ENCODE data around the gene CLEC2L.

CLEC2L gene

GRCh38 chr7:139572071-139572470 lies 48.6 kb downstream of the CLEC2L start:
- Histone ChIP-seq H3K4me1 (ENCODE audit: control insufficient read depth, insufficient read depth, low read depth, low read length) (no peaks in the 10 kb centered on the region), H4K8ac (ENCODE audit: low read length) (no peak overlapping the region), H3K18ac (ENCODE audit: low read depth in 1 of 2, low read length in 2 of 2) (no peak overlapping the region), H2BK15ac (ENCODE audit: low read depth, poor library complexity, severe bottlenecking) (no peak overlapping the region), H3K9ac (ENCODE audit: low read length) (no peak overlapping the region), H2AK5ac (ENCODE audit: low read length, severe bottlenecking) (no peak overlapping the region), H3K79me1 (replicated peaks; ENCODE audit: low read length, poor library complexity, severe bottlenecking) (peaks cover 46% of the 10 kb centered on the region), H2AFZ (ENCODE audit: low read depth, low read length) (no peak overlapping the region), H3K4me2 (ENCODE audit: low read length, poor library complexity, severe bottlenecking) (no peak overlapping the region), H3K4ac (ENCODE audit: low read depth in 1 of 2, low read length in 2 of 2) (no peak overlapping the region), H3K23ac (ENCODE audit: low read length in 2 of 2) (no peak overlapping the region), H3K36me3 (ENCODE audit: control insufficient read depth in 1 of 2, insufficient read depth in 2 of 2, low read depth in 1 of 2, low read length in 2 of 2) (peaks cover 68 to 80% of the 10 kb centered on the region in 2 experiments), H2BK12ac (ENCODE audit: low read length in 2 of 2) (no peak overlapping the region), H3K4me3 (ENCODE audit: insufficient read depth in 1 of 2, low read depth in 1 of 2, low read length in 2 of 2) (no peak overlapping the region), H4K91ac (ENCODE audit: low read length) (no peak overlapping the region), H3K9me3 (ENCODE audit: control insufficient read depth, low read length) (no peaks in the 10 kb centered on the region), H3K27ac (ENCODE audit: low read length, poor library complexity, severe bottlenecking) (no peak overlapping the region), H3K14ac (ENCODE audit: low read length in 2 of 2) (no peak overlapping the region), H3K27me3 (ENCODE audit: control insufficient read depth in 1 of 2, insufficient read depth in 1 of 2, low read length in 2 of 2) (no peaks in the 10 kb centered on the region), H2BK120ac (ENCODE audit: low read depth, low read length) (no peak overlapping the region), H2BK5ac (ENCODE audit: low read depth, low read length, poor library complexity, severe bottlenecking) (no peak overlapping the region)
- WGBS: 96% methylated on average over 12 of the region's 15 CpGs
- no peak for DNase-seq

GRCh38 chr7:139572704-139573385 lies 49.4 kb downstream of the CLEC2L start:
- Histone ChIP-seq H3K18ac (ENCODE audit: low read depth in 1 of 2, low read length in 2 of 2) (no peak overlapping the region), H4K8ac (ENCODE audit: low read length) (no peak overlapping the region), H2BK120ac (ENCODE audit: low read depth, low read length) (no peak overlapping the region), H4K91ac (ENCODE audit: low read length) (no peak overlapping the region), H2AK5ac (ENCODE audit: low read length, severe bottlenecking) (no peak overlapping the region), H3K79me1 (replicated peaks; ENCODE audit: low read length, poor library complexity, severe bottlenecking) (peaks cover 45% of the 10 kb centered on the region), H2AFZ (ENCODE audit: low read depth, low read length) (no peak overlapping the region), H2BK12ac (ENCODE audit: low read length in 2 of 2) (no peak overlapping the region), H2BK5ac (ENCODE audit: low read depth, low read length, poor library complexity, severe bottlenecking) (no peak overlapping the region), H3K4ac (ENCODE audit: low read depth in 1 of 2, low read length in 2 of 2) (no peak overlapping the region), H3K9me3 (ENCODE audit: control insufficient read depth, low read length) (no peaks in the 10 kb centered on the region), H3K27ac (ENCODE audit: low read length, poor library complexity, severe bottlenecking) (no peak overlapping the region), H3K27me3 (ENCODE audit: control insufficient read depth in 1 of 2, insufficient read depth in 1 of 2, low read length in 2 of 2) (no peaks in the 10 kb centered on the region), H3K14ac (ENCODE audit: low read length in 2 of 2) (no peak overlapping the region), H3K4me3 (ENCODE audit: insufficient read depth in 1 of 2, low read depth in 1 of 2, low read length in 2 of 2) (no peak overlapping the region), H3K4me1 (ENCODE audit: control insufficient read depth, insufficient read depth, low read depth, low read length) (no peaks in the 10 kb centered on the region), H3K36me3 (ENCODE audit: control insufficient read depth in 1 of 2, insufficient read depth in 2 of 2, low read depth in 1 of 2, low read length in 2 of 2) (peaks cover 67 to 78% of the 10 kb centered on the region in 2 experiments), H3K23ac (ENCODE audit: low read length in 2 of 2) (no peak overlapping the region), H2BK15ac (ENCODE audit: low read depth, poor library complexity, severe bottlenecking) (no peak overlapping the region), H3K4me2 (ENCODE audit: low read length, poor library complexity, severe bottlenecking) (no peak overlapping the region), H3K9ac (ENCODE audit: low read length) (no peak overlapping the region)
- WGBS: 97% methylated on average over 29 of the region's 38 CpGs
- DNase-seq: no peak

GRCh38 chr7:139573871-139574270 lies 50.4 kb downstream of the CLEC2L start:
- Histone ChIP-seq H3K4ac (ENCODE audit: low read depth in 1 of 2, low read length in 2 of 2) (no peak overlapping the region), H2AK5ac (ENCODE audit: low read length, severe bottlenecking) (no peak overlapping the region), H3K14ac (ENCODE audit: low read length in 2 of 2) (no peak overlapping the region), H3K27ac (ENCODE audit: low read length, poor library complexity, severe bottlenecking) (no peak overlapping the region), H2BK120ac (ENCODE audit: low read depth, low read length) (no peak overlapping the region), H3K79me1 (replicated peaks; ENCODE audit: low read length, poor library complexity, severe bottlenecking) (peaks cover 42% of the 10 kb centered on the region), H3K9me3 (ENCODE audit: control insufficient read depth, low read length) (no peaks in the 10 kb centered on the region), H3K18ac (ENCODE audit: low read depth in 1 of 2, low read length in 2 of 2) (no peak overlapping the region), H3K9ac (ENCODE audit: low read length) (no peak overlapping the region), H2BK15ac (ENCODE audit: low read depth, poor library complexity, severe bottlenecking) (no peak overlapping the region), H4K8ac (ENCODE audit: low read length) (no peak overlapping the region), H3K36me3 (ENCODE audit: control insufficient read depth in 1 of 2, insufficient read depth in 2 of 2, low read depth in 1 of 2, low read length in 2 of 2) (peaks cover 63 to 73% of the 10 kb centered on the region in 2 experiments), H4K91ac (ENCODE audit: low read length) (no peak overlapping the region), H3K4me3 (ENCODE audit: insufficient read depth in 1 of 2, low read depth in 1 of 2, low read length in 2 of 2) (no peak overlapping the region), H3K4me1 (ENCODE audit: control insufficient read depth, insufficient read depth, low read depth, low read length) (no peaks in the 10 kb centered on the region), H3K4me2 (ENCODE audit: low read length, poor library complexity, severe bottlenecking) (no peak overlapping the region), H2BK5ac (ENCODE audit: low read depth, low read length, poor library complexity, severe bottlenecking) (no peak overlapping the region), H2AFZ (ENCODE audit: low read depth, low read length) (no peak overlapping the region), H3K27me3 (ENCODE audit: control insufficient read depth in 1 of 2, insufficient read depth in 1 of 2, low read length in 2 of 2) (no peaks in the 10 kb centered on the region), H2BK12ac (ENCODE audit: low read length in 2 of 2) (no peak overlapping the region), H3K23ac (ENCODE audit: low read length in 2 of 2) (no peak overlapping the region)
- 94% methylated on average over 4 of the region's 9 CpGs for WGBS
- DNase-seq: no peak

- no peak overlapping the region for H3K4ac ChIP-seq (ENCODE audit: low read depth in 1 of 2, low read length in 2 of 2)
- H3K23ac ChIP-seq (ENCODE audit: low read length in 2 of 2): no peak overlapping the region
- WGBS: 97% methylated on average over 16 of the region's 16 CpGs
- H4K8ac ChIP-seq (ENCODE audit: low read length): no peak overlapping the region
- H3K79me1 ChIP-seq (replicated peaks; ENCODE audit: low read length, poor library complexity, severe bottlenecking): peaks cover 46% of the 10 kb centered on the region
- H3K4me2 ChIP-seq (ENCODE audit: low read length, poor library complexity, severe bottlenecking): no peak overlapping the region
- no peak overlapping the region for H2AK5ac ChIP-seq (ENCODE audit: low read length, severe bottlenecking)
- no peak overlapping the region for H4K91ac ChIP-seq (ENCODE audit: low read length)
- H2BK120ac ChIP-seq (ENCODE audit: low read depth, low read length): no peak overlapping the region
- H3K18ac ChIP-seq (ENCODE audit: low read depth in 1 of 2, low read length in 2 of 2): no peak overlapping the region
- no peak overlapping the region for H2AFZ ChIP-seq (ENCODE audit: low read depth, low read length)
- H3K27ac ChIP-seq (ENCODE audit: low read length, poor library complexity, severe bottlenecking): no peak overlapping the region
- no peak overlapping the region for H2BK15ac ChIP-seq (ENCODE audit: low read depth, poor library complexity, severe bottlenecking)
- H2BK12ac ChIP-seq (ENCODE audit: low read length in 2 of 2): no peak overlapping the region
- no peak overlapping the region for H3K9ac ChIP-seq (ENCODE audit: low read length)
- H3K4me1 ChIP-seq (ENCODE audit: control insufficient read depth, insufficient read depth, low read depth, low read length): no peaks in the 10 kb centered on the region
- H3K14ac ChIP-seq (ENCODE audit: low read length in 2 of 2): no peak overlapping the region
- H3K27me3 ChIP-seq (ENCODE audit: control insufficient read depth in 1 of 2, insufficient read depth in 1 of 2, low read length in 2 of 2): no peaks in the 10 kb centered on the region
- no peaks in the 10 kb centered on the region for H3K9me3 ChIP-seq (ENCODE audit: control insufficient read depth, low read length)
- H3K36me3 ChIP-seq (ENCODE audit: control insufficient read depth in 1 of 2, insufficient read depth in 2 of 2, low read depth in 1 of 2, low read length in 2 of 2): peaks cover 71 to 74% of the 10 kb centered on the region in 2 experiments
- H2BK5ac ChIP-seq (ENCODE audit: low read depth, low read length, poor library complexity, severe bottlenecking): no peak overlapping the region
- no peak overlapping the region for H3K4me3 ChIP-seq (ENCODE audit: insufficient read depth in 1 of 2, low read depth in 1 of 2, low read length in 2 of 2)
- no peak for DNase-seq
Observed at GRCh38 chr7:139574618-139575337, 51.3 kb downstream of the CLEC2L start.
